ENCODE data around the gene A3GALT2. TPM values are rescaled to one million over a fixed set of nuclear protein-coding genes. Genes with fewer than 3 reads are reported as not detected.

A3GALT2 gene
- total RNA-seq, 1 donor from 2014 or later = not detected

DNA sequence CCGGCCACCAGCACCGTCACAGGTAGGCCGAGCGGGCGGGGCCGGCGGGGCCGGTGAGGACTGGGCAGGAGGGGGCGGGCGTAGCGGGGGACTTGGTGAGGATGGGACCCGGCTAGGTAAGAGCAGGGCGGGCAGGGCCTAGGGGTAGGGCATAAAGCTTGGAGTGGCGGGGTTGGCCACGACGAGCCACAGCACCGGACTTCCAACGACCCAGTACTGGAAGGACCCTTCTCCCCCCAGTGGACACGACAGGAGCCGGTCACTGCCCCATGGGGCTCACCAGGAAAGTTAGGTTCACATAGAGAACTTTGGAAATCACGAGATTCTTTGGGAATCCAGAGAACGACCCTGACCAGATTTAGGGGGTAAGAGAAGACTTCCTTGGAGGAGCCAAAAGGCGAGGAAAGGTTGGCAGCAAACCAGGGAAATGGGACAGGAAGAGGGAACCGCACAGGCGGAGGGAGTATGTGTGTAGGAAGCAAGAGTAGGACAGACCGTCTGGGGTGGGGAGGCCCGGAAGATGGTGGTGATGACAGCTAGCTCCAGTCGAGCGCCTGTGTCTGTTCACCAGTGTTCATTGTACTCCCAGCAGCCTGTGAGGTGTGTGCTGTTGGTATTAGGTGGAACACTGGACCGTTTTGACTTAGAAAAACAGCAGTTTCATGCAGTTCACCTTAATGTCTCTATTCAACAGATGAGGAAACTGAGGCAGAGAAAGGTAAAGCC, 44.2 kb downstream of the A3GALT2 start:
- no peaks in the 10 kb centered on the region for H3F3A ChIP-seq (ENCODE audit: low read depth)
- Mint-ChIP-seq H3K9me3 (no peaks in the 10 kb centered on the region), H3K4me3 (no peak overlapping the region), H3K27ac (no peak overlapping the region), H3K36me3 (peaks cover 17% of the 10 kb centered on the region), H3K27me3 (ENCODE audit: insufficient read depth, low read depth) (peaks cover 4% of the 10 kb centered on the region), H3K4me1 (peaks cover 7% of the 10 kb centered on the region)
- no peak overlapping the region for H3K9ac ChIP-seq
- no peaks in the 10 kb centered on the region for H3K4me1 ChIP-seq
- no peak overlapping the region for H3K4me3 ChIP-seq
- no peak for DNase-seq (ENCODE audit: low spot score)
- TF ChIP-seq EZH2phosphoT487 (IDR thresholded peaks at IDR 0.05) (no peak), EZH2 (IDR thresholded peaks at IDR 0.05) (no peak)
- TF ChIP-seq, protein P1, sequence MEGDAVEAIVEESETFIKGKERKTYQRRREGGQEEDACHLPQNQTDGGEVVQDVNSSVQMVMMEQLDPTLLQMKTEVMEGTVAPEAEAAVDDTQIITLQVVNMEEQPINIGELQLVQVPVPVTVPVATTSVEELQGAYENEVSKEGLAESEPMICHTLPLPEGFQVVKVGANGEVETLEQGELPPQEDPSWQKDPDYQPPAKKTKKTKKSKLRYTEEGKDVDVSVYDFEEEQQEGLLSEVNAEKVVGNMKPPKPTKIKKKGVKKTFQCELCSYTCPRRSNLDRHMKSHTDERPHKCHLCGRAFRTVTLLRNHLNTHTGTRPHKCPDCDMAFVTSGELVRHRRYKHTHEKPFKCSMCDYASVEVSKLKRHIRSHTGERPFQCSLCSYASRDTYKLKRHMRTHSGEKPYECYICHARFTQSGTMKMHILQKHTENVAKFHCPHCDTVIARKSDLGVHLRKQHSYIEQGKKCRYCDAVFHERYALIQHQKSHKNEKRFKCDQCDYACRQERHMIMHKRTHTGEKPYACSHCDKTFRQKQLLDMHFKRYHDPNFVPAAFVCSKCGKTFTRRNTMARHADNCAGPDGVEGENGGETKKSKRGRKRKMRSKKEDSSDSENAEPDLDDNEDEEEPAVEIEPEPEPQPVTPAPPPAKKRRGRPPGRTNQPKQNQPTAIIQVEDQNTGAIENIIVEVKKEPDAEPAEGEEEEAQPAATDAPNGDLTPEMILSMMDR (IDR thresholded peaks at IDR 0.05) = no peak
- peaks cover 22% of the 10 kb centered on the region for H3K79me2 ChIP-seq (ENCODE audit: low read depth)
- H3K4me2 ChIP-seq = no peak overlapping the region
- no peak overlapping the region for H2AFZ ChIP-seq (replicated peaks)
- peaks cover 43% of the 10 kb centered on the region for H4K20me1 ChIP-seq (ENCODE audit: low read depth)
- H3K9me3 ChIP-seq (ENCODE audit: low read depth) = no peaks in the 10 kb centered on the region
- H3K27ac ChIP-seq = no peak overlapping the region
- H3K27me3 ChIP-seq = no peaks in the 10 kb centered on the region
- peaks cover 8% of the 10 kb centered on the region for H3K36me3 ChIP-seq

DNA sequence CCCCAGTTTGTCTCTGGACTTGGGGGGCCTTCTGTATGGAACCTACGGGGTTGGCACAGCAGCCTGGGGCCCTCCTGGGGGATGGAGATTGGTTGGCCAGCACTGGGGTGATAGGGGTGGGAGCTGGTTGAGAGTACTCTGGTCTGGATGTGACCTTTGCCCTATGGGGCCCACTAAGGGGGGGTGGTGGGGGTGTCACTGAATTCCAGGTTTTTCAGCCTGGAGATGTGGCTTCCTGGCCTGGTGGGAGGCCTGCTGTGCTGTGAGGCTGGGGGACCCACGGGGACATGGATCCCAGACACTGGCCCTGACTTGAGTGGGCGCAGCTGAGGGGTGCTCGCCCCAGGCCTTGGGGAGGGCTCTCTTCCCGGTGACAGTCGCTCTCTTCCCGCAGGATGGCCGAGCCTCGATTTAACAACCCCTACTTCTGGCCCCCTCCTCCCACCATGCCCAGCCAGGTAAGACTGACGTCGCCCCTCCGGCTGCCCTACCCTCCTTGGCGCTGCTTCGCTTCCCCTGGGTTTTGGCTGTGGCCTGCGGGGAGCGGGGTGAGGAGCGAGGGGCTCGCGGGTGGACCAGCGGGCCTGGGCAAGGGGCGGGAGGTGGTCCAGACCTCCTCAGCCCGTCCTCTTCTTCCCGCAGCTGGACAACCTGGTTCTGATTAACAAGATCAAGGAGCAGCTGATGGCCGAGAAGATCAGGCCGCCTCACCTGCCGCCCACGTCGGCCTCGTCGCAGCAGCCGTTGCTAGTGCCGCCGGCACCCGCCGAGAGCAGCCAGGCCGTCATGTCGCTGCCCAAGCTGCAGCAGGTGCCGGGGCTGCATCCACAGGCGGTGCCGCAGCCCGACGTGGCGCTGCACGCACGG, 45.0 kb downstream of the A3GALT2 start:
- Mint-ChIP-seq H3K4me3 (no peak overlapping the region), H3K27me3 (ENCODE audit: insufficient read depth, low read depth) (peaks cover 4% of the 10 kb centered on the region), H3K4me1 (peaks cover 15% of the 10 kb centered on the region), H3K9me3 (no peaks in the 10 kb centered on the region), H3K27ac (no peak overlapping the region), H3K36me3 (peaks cover 17% of the 10 kb centered on the region)
- TF ChIP-seq, protein P1 (IDR thresholded peaks at IDR 0.05) = no peak
- TF ChIP-seq EZH2 (IDR thresholded peaks at IDR 0.05) = no peak
- no peak for TF ChIP-seq EZH2phosphoT487 (IDR thresholded peaks at IDR 0.05)
- H3K9ac ChIP-seq = no peak overlapping the region
- DNase-seq (ENCODE audit: low spot score) = no peak
- peaks cover 51% of the 10 kb centered on the region for H4K20me1 ChIP-seq (ENCODE audit: low read depth)
- no peak overlapping the region for H2AFZ ChIP-seq (replicated peaks)
- no peaks in the 10 kb centered on the region for H3F3A ChIP-seq (ENCODE audit: low read depth)
- H3K4me3 ChIP-seq = no peak overlapping the region
- H3K79me2 ChIP-seq (ENCODE audit: low read depth) = peaks cover 29% of the 10 kb centered on the region
- no peaks in the 10 kb centered on the region for H3K9me3 ChIP-seq (ENCODE audit: low read depth)
- H3K4me2 ChIP-seq = no peak overlapping the region
- no peaks in the 10 kb centered on the region for H3K27me3 ChIP-seq
- H3K36me3 ChIP-seq = peaks cover 8% of the 10 kb centered on the region
- no peak overlapping the region for H3K27ac ChIP-seq
- no peaks in the 10 kb centered on the region for H3K4me1 ChIP-seq

GRCh38 chr1:33275195-33275594, 45.7 kb downstream of the A3GALT2 start:
- peaks cover 20% of the 10 kb centered on the region for H3K4me1 Mint-ChIP-seq
- H3K27ac Mint-ChIP-seq = no peak overlapping the region
- H3K4me3 ChIP-seq = no peak overlapping the region
- no peak overlapping the region for H3K27ac ChIP-seq
- H3K4me2 ChIP-seq = no peak overlapping the region
- no peak overlapping the region for H2AFZ ChIP-seq (replicated peaks)
- peaks cover 56% of the 10 kb centered on the region for H4K20me1 ChIP-seq (ENCODE audit: low read depth)
- H3K36me3 Mint-ChIP-seq = peaks cover 17% of the 10 kb centered on the region
- H3K27me3 ChIP-seq = no peaks in the 10 kb centered on the region
- H3K36me3 ChIP-seq = peaks cover 8% of the 10 kb centered on the region
- no peaks in the 10 kb centered on the region for H3F3A ChIP-seq (ENCODE audit: low read depth)
- TF ChIP-seq EZH2 (IDR thresholded peaks at IDR 0.05) (no peak), EZH2phosphoT487 (IDR thresholded peaks at IDR 0.05) (no peak)
- TF ChIP-seq, protein P1 (IDR thresholded peaks at IDR 0.05) = no peak
- H3K9me3 Mint-ChIP-seq = no peaks in the 10 kb centered on the region
- no peak overlapping the region for H3K9ac ChIP-seq
- no peaks in the 10 kb centered on the region for H3K4me1 ChIP-seq
- H3K4me3 Mint-ChIP-seq = no peak overlapping the region
- DNase-seq (ENCODE audit: low spot score) = no peak
- peaks cover 4% of the 10 kb centered on the region for H3K27me3 Mint-ChIP-seq (ENCODE audit: insufficient read depth, low read depth)
- H3K9me3 ChIP-seq (ENCODE audit: low read depth) = no peaks in the 10 kb centered on the region
- peaks cover 37% of the 10 kb centered on the region for H3K79me2 ChIP-seq (ENCODE audit: low read depth)
